ENCODE results near the gene CXCR6.

The CXCR6 gene

DNA sequence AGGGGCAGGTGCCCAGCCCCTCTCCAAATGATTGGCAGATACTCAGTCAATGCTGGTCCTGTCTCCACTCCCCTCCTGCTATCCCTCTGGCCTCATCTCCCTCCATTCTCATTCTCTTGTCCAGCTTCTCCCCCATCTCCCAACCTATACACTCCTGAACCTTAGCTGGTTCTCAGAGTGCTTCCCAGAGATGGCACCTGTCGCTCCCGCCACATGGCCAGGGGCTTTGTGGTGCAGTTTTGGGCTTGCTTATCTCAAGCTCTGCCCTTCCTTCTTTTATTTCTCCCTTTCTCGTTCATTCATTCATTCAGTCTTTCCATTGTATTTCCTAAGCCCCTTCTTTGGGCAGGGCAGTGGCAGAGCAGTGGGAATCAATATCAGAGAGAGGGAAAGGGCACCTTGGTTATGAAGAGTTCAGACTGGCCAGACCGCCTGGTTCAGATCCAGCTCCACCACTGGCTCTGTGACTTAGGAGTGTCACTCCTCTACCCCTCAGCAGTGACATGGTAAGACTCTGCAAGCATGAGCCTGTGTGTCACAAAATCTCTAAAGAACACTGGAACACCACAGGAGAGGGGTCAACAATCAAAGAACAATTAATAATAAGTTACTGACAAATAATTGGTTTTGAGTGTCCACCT, 20.2 kb upstream of the CXCR6 start:
- no peak for DNase-seq

DNA sequence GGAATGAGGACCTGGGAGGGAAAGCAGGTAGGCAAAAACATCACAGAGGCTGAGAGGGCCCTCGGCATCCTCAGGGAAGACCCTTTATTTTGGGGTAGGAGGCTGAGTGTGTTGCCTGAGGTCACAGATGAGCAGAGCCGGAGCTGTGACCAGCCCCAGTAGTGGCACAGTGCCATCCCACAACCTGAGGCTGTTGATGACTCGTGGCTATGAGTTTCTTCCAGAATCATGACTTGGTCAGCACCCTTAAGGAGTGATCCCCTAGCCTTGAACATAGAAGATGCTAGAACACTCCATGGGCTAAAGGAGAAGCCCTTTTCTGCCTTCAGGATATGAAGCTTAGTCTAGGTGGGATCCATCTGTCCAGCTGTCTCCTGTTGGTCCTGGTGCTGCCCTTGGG, 19.5 kb upstream of the CXCR6 start:
- DNase-seq = no peak

DNA sequence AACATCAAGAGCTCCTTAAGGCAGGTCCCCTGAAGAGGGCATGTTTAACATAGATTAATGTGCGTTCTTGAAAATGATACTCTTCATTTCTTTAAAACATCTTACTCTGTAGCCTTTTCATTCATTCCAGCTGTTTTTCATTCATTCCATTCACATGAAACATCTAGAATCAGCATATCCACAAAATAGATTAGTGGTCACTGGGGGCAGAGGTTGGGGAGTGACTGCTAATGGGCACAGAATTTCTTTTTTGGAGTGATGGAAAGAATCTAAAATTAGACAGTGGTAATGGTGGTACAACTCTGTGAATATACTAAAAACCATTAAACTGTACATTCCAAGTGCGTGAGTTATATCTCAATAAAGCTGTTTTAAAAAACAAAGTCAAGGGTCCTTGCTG, 15.4 kb upstream of the CXCR6 start:
- no peak for DNase-seq

DNA sequence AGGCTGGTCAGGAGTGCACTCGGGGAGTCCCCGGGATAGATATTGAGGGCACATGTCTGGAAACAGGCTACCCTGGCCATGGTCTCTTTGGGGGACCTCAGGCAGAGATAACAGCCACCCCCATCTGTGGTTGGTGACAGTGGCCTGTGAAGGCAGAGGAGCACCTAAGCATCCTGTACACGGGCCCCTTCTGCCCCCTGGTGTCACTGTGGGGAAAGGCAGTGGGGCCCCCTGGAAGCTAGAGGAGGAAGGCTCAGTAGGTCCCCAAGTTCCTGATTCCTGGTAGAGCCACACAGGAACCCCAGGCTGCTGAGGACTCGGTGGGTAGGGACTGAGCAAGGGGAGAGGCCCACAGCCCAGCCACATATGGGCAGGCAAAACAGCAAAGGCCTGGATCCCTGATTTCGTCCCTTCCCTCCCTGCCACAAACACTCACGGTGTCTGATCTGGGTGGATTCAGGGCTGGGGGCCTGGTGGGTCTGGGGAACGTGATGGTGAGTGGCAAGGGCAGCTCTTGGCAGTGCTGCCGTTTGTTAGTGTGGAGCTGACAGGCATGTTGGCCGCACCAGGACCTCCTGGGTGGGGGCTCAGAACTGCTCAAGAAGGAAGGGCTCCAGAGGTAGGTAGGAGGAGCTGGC, 14.1 kb upstream of the CXCR6 start:
- DNase-seq = no peak

DNA sequence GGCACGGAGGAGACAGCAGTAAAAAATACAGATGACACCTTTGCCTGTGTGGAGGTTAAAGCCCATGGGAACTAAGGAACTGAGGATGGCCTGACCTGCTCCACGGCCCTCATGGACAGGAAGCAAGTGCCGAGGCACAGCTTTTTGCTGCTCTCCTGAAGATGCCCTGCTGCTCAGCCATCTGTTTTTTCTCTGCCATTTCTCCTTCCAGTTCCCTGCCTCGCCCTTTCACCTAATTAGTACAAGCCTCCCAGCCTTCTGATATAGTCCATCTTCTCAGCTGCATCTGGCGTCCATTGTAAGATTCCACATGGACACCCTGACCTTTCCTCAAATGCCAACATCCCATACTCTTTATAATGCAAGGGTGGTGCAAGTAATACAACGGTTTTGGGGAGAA, 11.8 kb upstream of the CXCR6 start:
- DNase-seq = no peak

DNA sequence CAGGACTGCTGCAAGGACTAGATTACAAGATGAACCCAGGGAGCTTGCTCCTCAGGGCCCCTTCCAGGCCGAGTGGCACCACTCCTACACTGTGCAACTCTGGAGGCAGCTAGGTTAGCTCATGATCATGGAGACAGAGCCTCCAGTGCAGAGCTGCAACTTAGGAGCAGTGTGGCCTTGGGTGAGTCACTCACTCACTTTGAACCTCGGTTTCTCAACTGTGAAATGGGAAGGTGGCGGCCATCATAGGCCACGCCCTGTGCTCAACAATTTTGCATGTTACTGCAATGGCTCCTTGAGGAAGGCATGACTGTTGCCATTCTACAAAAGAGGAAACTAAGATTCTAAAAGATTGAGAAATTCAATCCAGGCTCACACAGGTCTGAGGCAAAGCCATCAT, 11.2 kb upstream of the CXCR6 start:
- DNase-seq = no peak

DNA sequence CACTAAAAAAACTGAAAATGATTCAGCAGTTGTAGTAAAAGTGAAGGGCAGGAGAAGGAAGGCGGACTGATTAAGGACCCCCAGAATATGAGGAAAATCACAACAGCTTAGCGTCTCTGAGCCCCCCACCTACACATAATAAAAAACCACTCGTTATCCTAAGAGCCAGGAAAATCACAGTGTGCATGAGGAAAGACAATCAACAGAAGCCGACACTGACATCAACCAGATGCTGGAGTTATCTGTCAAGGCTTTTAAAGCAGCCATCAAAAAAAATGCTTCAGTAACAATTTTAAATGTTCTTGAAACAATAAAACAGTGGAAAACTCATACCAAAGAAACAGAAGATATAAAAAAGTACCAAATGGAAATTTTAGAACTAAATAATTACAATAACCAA, 9.7 kb upstream of the CXCR6 start:
- no peak for DNase-seq

DNA sequence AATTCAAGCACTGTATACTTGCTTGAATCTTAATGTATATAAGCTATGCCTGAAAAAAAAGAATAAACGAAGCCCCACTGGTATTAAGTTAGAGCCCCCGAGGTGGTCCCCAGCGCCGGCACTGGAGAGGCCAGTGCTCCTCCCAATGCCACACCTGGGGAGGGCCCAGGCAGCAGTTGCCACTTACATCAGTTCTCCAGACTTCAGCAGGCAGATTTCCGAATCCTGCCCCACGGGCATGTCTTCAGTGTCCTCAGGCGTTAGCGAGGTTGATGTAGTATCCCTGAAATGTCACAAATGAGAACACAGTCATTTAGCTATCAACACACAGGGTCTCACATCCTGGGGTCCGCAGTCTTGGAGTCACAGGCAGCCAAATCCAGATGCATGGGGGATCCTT, 7.0 kb upstream of the CXCR6 start:
- DNase-seq = no peak

DNA sequence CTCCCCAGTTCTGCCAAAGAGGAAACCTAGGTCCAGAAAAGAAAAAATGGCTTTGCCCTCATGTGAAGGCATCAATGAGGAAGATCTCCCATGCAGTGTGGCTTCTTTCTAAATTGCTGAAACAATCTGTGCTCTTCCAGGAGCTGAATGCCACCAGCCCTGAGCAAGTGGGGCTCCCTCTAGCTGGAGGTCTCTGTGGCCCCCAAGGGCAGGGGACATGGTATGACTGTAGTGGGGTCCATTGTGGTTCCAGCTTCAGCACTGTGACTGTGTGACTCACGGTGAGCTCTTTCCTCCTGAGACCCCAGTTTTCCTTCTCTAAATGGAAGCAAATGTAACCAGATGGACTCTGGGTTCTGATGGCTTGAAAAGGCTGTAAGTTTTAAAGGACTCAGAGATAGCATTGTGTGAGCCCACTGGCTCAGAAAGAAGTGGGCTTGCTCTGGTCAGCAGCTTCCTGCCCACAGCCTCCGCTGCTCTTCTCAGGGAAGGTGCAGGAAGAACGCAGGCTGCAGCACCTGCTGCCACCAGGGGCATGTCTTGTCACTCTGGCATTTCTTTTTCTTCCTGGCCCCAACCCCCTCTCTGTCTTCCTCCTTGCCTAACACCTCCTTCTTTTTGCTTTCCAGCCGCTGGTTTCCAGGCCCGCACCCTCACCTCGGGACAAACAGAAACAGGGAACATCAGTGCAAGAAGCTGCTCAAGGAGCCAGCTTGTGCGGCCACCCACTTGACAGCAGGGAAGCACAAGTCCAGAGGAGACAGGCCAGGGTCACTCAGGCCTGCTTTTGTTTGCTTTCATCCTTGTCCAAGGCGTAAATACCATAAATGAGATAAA, 5.8 kb upstream of the CXCR6 start:
- DNase-seq = no peak

DNA sequence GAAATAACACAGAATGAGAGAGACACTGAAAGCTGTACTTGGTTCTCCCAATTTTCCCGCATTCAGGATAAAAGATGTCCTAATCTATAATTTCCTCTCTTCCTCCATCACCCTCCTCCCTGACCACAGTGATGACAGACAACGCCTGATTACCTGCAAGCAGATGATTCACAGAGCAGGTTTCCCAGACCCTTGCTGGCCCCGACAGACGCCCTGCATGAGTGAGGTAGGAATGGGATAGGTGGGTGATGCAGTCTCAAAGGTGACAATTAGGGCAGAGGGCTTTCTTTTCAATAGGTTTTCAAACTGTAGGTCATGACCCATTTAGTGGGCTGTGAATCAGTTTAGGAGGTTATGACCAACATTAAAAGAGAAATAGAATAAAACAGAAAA, 5.2 kb upstream of the CXCR6 start:
- DNase-seq = no peak

DNA sequence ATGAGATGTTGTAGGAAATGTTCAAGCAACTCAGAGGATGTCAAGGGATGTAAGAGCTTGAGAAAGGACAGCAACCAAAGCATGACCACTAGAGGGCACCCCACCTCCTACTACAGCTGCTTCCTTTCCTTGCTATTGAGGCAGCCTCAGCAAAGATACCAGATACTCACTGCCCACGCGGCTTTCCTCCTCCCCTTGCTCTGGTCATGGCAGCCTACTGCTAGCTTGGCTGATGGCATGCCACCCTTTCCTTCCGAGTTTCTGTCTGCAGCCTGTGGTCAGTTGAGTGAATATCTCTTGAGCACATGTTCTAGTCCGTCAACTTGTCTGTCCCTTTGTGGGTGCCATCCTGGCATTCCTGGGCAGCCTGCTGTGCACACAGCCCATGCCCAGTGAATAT, 4.4 kb upstream of the CXCR6 start:
- DNase-seq = peak; percentile 55

DNA sequence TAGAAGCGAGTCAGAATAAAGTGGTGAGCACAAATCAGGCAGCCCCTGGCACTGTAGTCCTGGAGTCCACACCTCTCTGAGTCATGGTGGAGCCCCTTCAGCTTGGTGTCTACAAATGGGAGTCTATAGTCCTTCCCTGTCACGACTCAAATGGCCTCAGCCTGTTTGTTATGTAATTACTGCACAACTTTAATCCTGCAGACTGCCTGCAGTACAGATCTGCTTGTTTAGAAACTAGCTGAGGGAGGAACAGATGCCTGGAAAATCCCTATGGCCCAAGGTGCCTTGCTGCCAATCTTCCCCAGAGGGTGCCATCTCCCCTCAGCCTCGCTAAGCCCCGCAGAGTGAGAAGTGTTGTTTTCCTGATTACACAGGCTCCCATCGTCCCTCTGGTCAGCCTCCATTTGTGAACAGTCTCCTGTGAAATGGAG, 3.9 kb upstream of the CXCR6 start:
- DNase-seq = no peak

DNA sequence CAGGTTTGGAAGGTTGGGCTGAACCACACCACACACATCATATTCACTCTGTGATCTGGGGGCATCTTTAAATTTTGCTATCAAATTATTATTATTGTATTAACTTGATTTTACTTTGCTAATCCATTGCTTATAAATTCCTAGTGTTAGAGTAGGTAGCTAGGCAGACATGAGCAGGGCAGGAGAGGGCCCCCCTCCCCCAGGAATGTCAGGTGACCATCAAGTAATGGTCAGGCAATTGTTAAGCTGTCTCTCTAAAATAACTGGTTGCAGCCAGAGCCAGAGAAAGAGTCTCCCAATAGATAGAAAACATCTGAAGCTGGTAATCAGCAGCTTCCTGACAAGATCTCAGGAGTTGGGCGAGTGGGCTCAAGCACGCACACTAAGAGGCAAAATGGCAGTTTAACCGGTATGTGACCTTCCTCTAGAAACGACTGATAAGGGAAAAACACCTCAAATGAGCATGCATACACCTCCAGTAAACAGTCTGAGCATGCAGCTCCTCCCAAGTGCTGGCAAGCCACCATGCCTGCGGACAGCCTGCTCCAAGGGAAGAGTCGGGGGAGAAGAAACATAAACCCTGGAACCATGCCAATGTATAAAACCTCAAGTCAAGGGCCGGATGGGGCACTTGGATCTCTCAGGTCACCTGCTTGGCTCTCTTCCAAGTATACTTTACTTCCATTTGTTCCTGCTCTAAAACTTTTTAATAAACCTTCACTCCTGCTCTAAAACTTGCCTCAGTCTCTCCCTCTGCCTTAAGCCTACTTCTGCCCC, 3.1 kb upstream of the CXCR6 start:
- DNase-seq = no peak

DNA sequence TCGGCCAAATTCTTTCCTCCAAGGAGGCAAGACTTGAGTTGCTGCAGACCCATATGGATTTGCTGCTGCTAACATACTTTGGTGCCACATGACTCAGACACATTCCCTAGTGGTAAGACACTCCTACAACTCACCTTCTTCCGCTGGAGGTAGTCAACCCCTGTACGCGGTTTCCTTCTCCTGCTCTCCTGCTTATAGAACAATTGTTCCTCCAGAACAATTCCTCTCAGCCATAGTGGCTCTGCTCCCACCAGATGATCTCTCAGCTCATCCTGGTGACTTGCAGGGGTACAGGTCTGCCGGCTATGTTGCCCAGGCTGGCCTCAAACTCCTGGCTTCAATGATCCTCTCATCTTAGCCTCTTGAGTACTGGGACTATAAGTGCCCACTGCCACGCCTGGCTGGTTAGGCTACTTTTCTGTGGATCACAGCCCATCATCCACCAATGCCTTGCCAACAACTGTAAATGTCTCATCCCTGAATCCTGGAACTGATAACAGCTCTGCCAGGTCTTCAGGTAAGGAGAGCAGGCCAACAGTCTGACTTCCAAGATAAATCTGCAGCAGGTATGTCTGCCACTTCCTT, 2.4 kb upstream of the CXCR6 start:
- DNase-seq = no peak

DNA sequence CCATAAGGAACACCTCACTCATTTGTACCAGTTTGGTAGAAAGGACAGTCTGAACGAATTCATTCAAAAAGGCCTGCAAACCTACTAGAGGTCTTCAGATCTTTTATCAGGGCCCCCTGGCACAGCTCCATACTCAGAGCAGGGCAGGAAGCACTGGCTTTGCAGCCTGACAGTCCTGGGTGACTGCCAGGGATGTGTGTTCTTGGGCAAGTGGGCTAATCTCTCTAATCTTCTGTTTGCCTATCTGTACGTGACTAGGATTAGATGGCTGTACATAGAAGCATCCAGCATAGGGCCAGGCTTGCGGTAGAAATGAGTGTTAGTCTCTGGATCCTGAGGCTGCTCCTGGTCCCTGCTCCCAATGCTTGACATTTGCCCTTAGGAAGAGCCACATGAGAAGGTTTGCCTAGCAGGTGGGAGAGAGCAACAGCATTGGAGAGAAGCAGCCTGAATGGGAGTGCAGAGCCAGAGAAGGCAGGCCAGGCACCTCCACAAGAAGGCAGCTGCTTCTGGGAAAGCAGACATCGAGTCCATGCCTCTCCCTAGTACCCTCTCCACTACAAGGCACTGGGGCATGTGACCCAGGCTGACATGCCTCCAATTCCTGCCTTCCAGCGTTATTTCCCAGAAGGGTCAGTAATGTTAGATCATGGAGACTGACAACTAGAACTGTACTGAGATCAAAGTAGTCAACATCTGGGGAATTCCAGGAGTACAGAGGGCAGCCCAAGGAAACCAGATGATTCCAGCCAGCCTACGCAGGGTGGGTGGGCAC, 1.0 kb upstream of the CXCR6 start:
- DNase-seq = no peak

DNA sequence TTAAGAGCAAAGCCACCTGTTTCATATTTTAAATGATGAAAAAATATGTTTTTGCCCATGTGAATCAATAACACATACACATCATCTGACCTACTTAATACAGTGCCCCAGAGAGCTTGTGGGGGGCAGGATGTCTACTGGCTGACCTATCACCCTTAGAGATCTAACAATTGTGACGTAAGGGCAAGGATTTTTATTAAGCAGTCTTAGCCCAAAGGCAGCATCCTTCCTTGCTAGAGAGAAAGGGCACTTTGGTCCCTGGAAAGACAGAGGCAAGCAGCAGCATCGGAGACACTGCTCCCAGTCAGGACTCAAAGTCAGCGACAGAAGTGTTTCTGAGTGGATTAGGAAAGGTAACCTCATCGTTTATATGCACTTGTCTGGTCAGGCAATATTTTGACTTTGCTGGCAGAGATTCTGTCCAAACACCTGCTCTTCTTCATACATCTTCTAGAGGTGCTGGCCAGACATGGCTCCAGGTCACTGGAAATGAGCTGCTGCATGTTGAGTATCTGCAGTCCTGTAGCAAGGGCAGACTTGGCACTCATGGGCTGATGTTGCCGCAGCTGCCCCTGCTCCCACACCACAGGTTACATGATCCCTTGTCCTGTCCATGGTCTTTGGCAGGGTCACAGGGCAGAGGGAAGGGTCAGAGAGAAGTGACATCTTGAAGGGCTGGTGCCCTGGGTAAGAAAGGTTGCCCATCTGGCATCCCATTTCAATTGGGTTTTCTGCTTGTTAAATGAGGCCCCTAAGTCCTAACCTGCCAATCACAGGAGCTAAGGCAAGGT, 1.8 kb downstream of the CXCR6 start:
- no peak for DNase-seq

DNA sequence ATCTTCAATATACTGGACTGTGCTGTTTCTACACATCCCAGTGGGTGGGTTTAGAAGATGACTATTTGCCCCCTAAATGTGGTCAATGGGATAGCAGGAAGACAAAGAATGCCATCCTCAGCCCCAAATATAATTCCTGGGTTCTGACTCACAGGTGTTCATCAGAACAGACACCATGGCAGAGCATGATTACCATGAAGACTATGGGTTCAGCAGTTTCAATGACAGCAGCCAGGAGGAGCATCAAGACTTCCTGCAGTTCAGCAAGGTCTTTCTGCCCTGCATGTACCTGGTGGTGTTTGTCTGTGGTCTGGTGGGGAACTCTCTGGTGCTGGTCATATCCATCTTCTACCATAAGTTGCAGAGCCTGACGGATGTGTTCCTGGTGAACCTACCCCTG, 3.0 kb downstream of the CXCR6 start:
- DNase-seq = no peak

DNA sequence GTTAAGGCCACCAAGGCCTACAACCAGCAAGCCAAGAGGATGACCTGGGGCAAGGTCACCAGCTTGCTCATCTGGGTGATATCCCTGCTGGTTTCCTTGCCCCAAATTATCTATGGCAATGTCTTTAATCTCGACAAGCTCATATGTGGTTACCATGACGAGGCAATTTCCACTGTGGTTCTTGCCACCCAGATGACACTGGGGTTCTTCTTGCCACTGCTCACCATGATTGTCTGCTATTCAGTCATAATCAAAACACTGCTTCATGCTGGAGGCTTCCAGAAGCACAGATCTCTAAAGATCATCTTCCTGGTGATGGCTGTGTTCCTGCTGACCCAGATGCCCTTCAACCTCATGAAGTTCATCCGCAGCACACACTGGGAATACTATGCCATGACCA, 3.6 kb downstream of the CXCR6 start:
- no peak for DNase-seq

DNA sequence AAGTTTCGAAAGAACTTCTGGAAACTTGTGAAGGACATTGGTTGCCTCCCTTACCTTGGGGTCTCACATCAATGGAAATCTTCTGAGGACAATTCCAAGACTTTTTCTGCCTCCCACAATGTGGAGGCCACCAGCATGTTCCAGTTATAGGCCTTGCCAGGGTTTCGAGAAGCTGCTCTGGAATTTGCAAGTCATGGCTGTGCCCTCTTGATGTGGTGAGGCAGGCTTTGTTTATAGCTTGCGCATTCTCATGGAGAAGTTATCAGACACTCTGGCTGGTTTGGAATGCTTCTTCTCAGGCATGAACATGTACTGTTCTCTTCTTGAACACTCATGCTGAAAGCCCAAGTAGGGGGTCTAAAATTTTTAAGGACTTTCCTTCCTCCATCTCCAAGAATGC, 4.1 kb downstream of the CXCR6 start:
- DNase-seq = no peak

DNA sequence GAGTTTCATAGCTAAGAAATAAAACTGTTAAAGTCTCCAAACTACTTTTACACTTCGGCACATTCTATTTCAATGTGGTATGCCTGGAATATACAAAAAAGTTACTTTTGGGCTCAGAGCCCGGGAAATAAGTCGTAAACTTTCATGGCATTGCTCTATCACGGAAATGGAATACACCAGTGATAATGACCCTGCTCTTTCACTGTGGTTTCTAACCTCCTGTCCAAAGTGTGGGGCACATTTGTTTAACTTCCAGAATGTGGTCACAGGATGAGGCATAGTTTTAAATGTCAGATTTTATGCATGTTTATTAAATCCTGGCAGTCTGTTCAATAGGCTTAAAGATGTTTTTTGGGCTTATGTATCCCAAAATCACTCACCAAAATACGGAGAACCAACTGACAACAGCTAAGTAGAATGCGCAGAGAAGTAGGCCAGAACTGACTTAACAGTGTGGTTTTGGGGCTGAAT, 5.1 kb downstream of the CXCR6 start:
- no peak for DNase-seq

DNA sequence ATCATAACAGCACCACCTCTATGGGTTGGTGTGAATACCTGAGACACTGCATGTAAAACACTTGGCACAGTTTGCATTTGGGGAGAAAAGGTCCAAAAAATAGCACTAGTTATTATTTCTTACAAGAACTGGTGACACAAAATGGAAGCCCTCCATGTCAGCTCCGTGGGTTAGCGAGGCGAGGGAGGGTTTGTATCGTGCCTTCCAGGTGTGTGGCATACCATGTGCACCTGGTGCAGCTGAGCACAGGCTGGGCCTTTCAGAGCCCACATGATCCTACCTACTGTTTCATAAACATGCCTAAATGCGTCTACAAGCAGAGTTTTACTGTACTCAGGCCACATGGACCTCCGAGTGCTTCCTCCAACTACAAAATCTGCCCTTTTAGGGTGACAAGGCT, 5.6 kb downstream of the CXCR6 start:
- no peak for DNase-seq
